NCI-H2171 (cell line): ENCODE data around the gene EAF2.
"Not testable (repeated sequence)": the region's sequence is repeated elsewhere in the genome, so short reads cannot be mapped to it uniquely, and the experiment has no call there.

Experiments
- DNase-seq: peaks from one replicate; lab custom pipeline; 2025; lab: John Stamatoyannopoulos, UW

The EAF2 gene

GRCh38 chr3:121863247-121863646, 28.2 kb downstream of the EAF2 start:
- not testable (repeated sequence) for DNase-seq

- DNase-seq = no peak
Observed at GRCh38 chr3:121863801-121864200, 28.8 kb downstream of the EAF2 start.

GRCh38 chr3:121869736-121870135, 34.7 kb downstream of the EAF2 start:
- no peak for DNase-seq

GRCh38 chr3:121870717-121871116, 35.7 kb downstream of the EAF2 start:
- DNase-seq = no peak

GRCh38 chr3:121871430-121871829, 36.4 kb downstream of the EAF2 start:
- DNase-seq = no peak

- DNase-seq = no peak
Observed at GRCh38 chr3:121878411-121878810, 43.4 kb downstream of the EAF2 start.

GRCh38 chr3:121883507-121883906, 48.5 kb downstream of the EAF2 start:
- DNase-seq = no peak

GRCh38 chr3:121885386-121885785, 50.4 kb downstream of the EAF2 start:
- DNase-seq = no peak

- DNase-seq = no peak
Observed at GRCh38 chr3:121894301-121894990, 59.4 kb downstream of the EAF2 start, which contains the start of gene SLC15A2. Gene SLC15A2, plus strand, starts transcription at chr3:121894401. Its CDS starts 76 bp downstream, at chr3:121894477.

- no peak for DNase-seq
Observed at GRCh38 chr3:121895121-121895520, 60.1 kb downstream of the EAF2 start.

- DNase-seq = no peak
Observed at GRCh38 chr3:121895736-121896135, 60.7 kb downstream of the EAF2 start.

- DNase-seq = no peak
Observed at GRCh38 chr3:121896823-121897222, 61.8 kb downstream of the EAF2 start.

GRCh38 chr3:121897296-121897695, 62.3 kb downstream of the EAF2 start:
- no peak for DNase-seq

- DNase-seq = no peak
Observed at GRCh38 chr3:121913305-121913990, 78.4 kb downstream of the EAF2 start.

- no peak for DNase-seq
Observed at GRCh38 chr3:121914081-121914998, 79.3 kb downstream of the EAF2 start.

- DNase-seq = no peak
Observed at GRCh38 chr3:121916189-121916588, 81.2 kb downstream of the EAF2 start.

GRCh38 chr3:121918779-121919483, 83.9 kb downstream of the EAF2 start:
- peak; percentile 7 for DNase-seq

- DNase-seq = no peak
Observed at GRCh38 chr3:121924734-121925133, 89.7 kb downstream of the EAF2 start.

GRCh38 chr3:121926380-121926779, 91.4 kb downstream of the EAF2 start:
- DNase-seq = no peak
